ENCODE data around the gene PATE2.

The PATE2 gene

GRCh38 chr11:125772834-125773505 lies 5.7 kb downstream of the PATE2 start:
- Histone ChIP-seq H4K20me1 (no peaks in the 10 kb centered on the region), H3K27me3 (no peaks in the 10 kb centered on the region), H3K9me3 (replicated peaks in 1 of 11) (no peaks in the 10 kb centered on the region), H3K4me3 (no peak overlapping the region), H3K27ac (no peak overlapping the region), H3K4me2 (no peak overlapping the region), H3K9ac (no peak overlapping the region), H3K4me1 (peaks cover 10 to 20% (median 17%) of the 10 kb centered on the region in 10 experiments; a peak in 19 of 20 replicates), H3K36me3 (no peaks in the 10 kb centered on the region)
- no peak for TF ChIP-seq Cebpa-rat (IDR thresholded peaks at IDR 0.05)

- TF ChIP-seq Cebpa-rat (IDR thresholded peaks at IDR 0.05) = no peak
- Histone ChIP-seq H3K4me1 (peaks cover 20 to 43% (median 39%) of the 10 kb centered on the region in 10 experiments), H3K9ac (no peak overlapping the region), H3K4me2 (no peak overlapping the region), H3K4me3 (no peak overlapping the region), H3K9me3 (replicated peaks in 1 of 11) (no peaks in the 10 kb centered on the region), H3K36me3 (no peaks in the 10 kb centered on the region), H3K27me3 (no peaks in the 10 kb centered on the region), H4K20me1 (no peaks in the 10 kb centered on the region), H3K27ac (no peak overlapping the region)
Observed at GRCh38 chr11:125770583-125770982, 8.0 kb downstream of the PATE2 start.

DNA sequence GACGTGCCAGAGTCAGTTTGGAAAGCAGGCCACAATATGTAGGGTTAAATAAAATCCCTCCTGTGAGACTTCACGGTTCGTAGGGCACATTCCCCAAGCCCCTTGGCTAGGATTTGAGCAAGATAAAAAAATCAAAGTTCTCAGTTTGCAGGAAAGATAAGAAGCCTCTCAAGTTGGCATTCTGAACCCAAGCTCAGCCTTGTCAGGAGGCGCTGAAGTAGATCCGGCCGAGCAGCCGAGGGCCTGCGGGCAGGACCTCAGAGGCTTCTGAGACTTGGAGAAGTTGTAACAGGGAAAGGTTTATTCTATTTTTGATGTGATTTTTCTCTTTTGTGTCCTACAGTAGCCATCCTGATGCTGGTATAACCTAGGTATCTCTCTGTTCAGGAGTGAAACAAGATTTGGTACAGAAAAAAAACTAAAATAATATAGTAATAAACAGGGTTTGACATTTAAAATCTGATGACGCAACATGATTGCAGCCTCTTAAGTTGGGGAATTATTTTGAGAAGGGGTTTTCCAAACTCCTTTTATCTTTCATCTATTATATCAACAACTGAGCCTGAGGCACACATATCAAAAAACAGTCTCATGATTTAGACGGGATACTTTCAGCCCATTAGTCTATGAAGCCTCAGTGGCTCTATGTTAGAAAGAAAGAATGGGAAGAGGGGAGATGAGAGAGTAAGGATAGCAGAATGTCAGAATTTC lies 10.1 kb downstream of the PATE2 start:
- Histone ChIP-seq H3K27ac (peak overlapping the region in 1 of 11 experiments; percentile 7; a peak in 2 of 22 replicates), H3K4me2 (peak overlapping the region; percentile 46 to 78 (median 67); a peak in 21 of 22 replicates), H3K4me1 (peaks cover 20 to 53% (median 46%) of the 10 kb centered on the region in 10 experiments), H3K36me3 (no peaks in the 10 kb centered on the region), H3K9ac (peak overlapping the region in 1 of 11 experiments; percentile 18; a peak in 3 of 22 replicates), H3K27me3 (no peaks in the 10 kb centered on the region), H3K9me3 (replicated peaks in 1 of 11) (no peaks in the 10 kb centered on the region), H3K4me3 (no peak overlapping the region), H4K20me1 (no peaks in the 10 kb centered on the region)
- peak in 2 of 11 experiments; percentile 38 to 63; a peak in 2 of 22 replicates for TF ChIP-seq Cebpa-rat (IDR thresholded peaks at IDR 0.05)

DNA sequence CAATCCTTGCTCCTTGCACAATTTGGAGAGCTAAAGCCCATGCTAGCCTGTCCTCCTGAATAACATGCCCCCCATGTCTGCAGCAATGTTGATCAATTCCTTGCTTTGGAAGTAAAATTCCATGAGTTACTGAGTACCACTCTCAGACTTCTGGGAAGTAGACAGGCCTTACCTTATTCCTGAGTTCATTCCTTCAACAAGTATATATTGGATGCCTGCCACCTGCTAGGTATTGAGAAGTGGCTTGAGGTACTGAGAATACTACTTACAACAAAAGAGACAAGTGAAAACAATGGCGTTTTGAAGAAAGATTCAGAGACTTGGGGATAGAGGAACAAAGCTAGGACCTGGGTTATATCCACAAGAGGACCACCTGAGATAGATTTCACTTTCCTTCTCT lies 12.4 kb downstream of the PATE2 start:
- H3K27ac ChIP-seq = no peak overlapping the region

DNA sequence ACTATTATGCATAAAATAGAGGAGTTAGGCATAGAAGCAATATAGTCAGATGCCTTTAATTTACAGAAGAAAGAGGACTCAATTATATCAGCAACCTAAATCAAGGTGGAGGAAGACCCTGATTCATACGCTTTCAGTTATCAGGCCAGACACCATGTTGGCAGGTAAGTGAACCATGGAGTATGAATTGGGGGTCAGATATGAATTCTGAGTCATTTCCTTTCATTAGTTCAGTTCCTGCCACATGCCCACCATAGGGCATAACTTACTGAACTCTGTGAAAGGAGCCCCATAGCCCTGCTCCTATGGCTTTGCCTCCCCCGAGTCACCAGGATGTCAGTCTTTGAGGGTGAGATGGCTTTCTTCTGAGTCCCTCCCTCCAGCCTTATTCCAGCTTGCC lies 15.1 kb downstream of the PATE2 start:
- no peaks in the 10 kb centered on the region for H4K20me1 ChIP-seq
- no peak overlapping the region for H3K27ac ChIP-seq
- no peak overlapping the region for H3K4me2 ChIP-seq
- H3K36me3 ChIP-seq = no peaks in the 10 kb centered on the region
- H3K27me3 ChIP-seq = no peaks in the 10 kb centered on the region
- no peak overlapping the region for H3K9ac ChIP-seq
- H3K9me3 ChIP-seq (replicated peaks in 1 of 11) = no peaks in the 10 kb centered on the region; a peak in 1 of 22 replicates
- no peak for TF ChIP-seq Cebpa-rat (IDR thresholded peaks at IDR 0.05)
- no peak overlapping the region for H3K4me3 ChIP-seq
- H3K4me1 ChIP-seq = peaks cover 13 to 39% (median 35%) of the 10 kb centered on the region in 10 experiments

More for the DNA sequence above, 12.4 kb downstream of the PATE2 start:
- TF ChIP-seq Cebpa-rat (IDR thresholded peaks at IDR 0.05) = no peak
- no peak overlapping the region for H3K9ac ChIP-seq
- no peaks in the 10 kb centered on the region for H3K27me3 ChIP-seq
- peak overlapping the region in 7 of 11 experiments; percentile 57 to 78 (median 75); a peak in 13 of 22 replicates for H3K4me2 ChIP-seq
- no peaks in the 10 kb centered on the region for H3K36me3 ChIP-seq
- no peak overlapping the region for H3K4me3 ChIP-seq
- H4K20me1 ChIP-seq = no peaks in the 10 kb centered on the region
- no peaks in the 10 kb centered on the region; a peak in 1 of 22 replicates for H3K9me3 ChIP-seq (replicated peaks in 1 of 11)
- peaks cover 20 to 53% (median 46%) of the 10 kb centered on the region in 10 experiments for H3K4me1 ChIP-seq

GRCh38 chr11:125762445-125762844 lies 16.2 kb downstream of the PATE2 start:
- no peak overlapping the region for H3K9ac ChIP-seq
- H3K4me3 ChIP-seq = no peak overlapping the region
- no peaks in the 10 kb centered on the region for H3K27me3 ChIP-seq
- peaks cover 8 to 28% (median 25%) of the 10 kb centered on the region in 10 experiments for H3K4me1 ChIP-seq
- H3K4me2 ChIP-seq = no peak overlapping the region
- no peaks in the 10 kb centered on the region for H3K36me3 ChIP-seq
- TF ChIP-seq Cebpa-rat (IDR thresholded peaks at IDR 0.05) = no peak
- peaks cover 0 to 9% (median 7%) of the 10 kb centered on the region in 11 experiments; a peak in 11 of 22 replicates for H3K9me3 ChIP-seq (replicated peaks in 1 of 11)
- H4K20me1 ChIP-seq = no peaks in the 10 kb centered on the region
- H3K27ac ChIP-seq = no peak overlapping the region

DNA sequence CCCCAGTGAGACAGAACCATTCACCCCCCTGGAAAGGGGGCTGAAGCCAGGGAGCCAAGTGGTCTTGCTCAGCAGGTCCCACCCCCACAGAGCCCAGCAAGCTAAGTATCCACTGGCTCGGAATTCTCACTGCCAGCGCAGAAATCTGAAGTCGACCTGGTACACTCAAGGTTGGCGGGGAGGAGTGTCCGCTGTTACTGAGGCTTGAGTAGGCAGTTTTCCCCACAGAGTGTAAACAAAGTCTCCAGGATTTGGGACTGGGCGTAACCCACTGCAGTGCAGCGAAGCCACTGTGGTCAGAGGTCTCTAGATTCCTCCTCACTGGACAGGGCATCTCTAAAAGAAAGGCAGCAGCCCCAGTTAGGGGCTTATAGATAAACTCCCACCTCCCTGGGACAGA lies 22.6 kb downstream of the PATE2 start:
- H3K27me3 ChIP-seq = no peaks in the 10 kb centered on the region
- H3K4me2 ChIP-seq = no peak overlapping the region
- no peak overlapping the region for H3K9ac ChIP-seq
- peaks cover 0 to 17% (median 10%) of the 10 kb centered on the region in 11 experiments; a peak in 10 of 22 replicates for H3K9me3 ChIP-seq (replicated peaks in 1 of 11)
- no peaks in the 10 kb centered on the region for H3K36me3 ChIP-seq
- H3K4me1 ChIP-seq = no peaks in the 10 kb centered on the region
- no peaks in the 10 kb centered on the region for H4K20me1 ChIP-seq
- no peak for TF ChIP-seq Cebpa-rat (IDR thresholded peaks at IDR 0.05)
- no peak overlapping the region for H3K4me3 ChIP-seq
- H3K27ac ChIP-seq = no peak overlapping the region

DNA sequence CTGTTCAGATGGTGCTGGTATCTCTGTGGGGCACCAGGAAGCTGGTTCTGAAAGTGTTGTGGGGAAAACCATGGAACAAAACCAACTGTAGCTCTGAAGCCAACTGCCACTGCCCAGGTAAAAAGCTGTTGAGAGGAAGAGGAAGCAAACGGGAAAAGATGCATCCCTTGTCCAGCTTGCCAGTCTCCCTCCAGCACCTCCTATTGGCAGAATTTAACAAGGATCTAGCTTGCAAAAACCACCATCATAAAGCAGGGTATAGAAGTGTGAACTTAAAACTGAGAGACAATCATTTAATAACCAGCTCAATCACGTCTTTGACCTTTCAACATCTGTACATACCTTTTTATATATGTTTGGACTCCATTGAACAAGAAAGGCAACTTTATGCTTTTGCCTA lies 28.0 kb downstream of the PATE2 start:
- no peak overlapping the region for H3K27ac ChIP-seq
- H3K27me3 ChIP-seq = no peaks in the 10 kb centered on the region
- no peaks in the 10 kb centered on the region for H3K36me3 ChIP-seq
- H3K4me2 ChIP-seq = no peak overlapping the region
- no peaks in the 10 kb centered on the region for H4K20me1 ChIP-seq
- H3K9ac ChIP-seq = no peak overlapping the region
- H3K4me3 ChIP-seq = no peak overlapping the region
- no peak for TF ChIP-seq Cebpa-rat (IDR thresholded peaks at IDR 0.05)
- no peaks in the 10 kb centered on the region for H3K4me1 ChIP-seq
- no peaks in the 10 kb centered on the region for H3K9me3 ChIP-seq (replicated peaks in 1 of 11)

- Histone ChIP-seq H3K9me3 (replicated peaks in 1 of 11) (no peaks in the 10 kb centered on the region), H3K4me1 (no peaks in the 10 kb centered on the region), H3K9ac (no peak within 1 kb of the TSS), H3K27ac (no peak within 1 kb of the TSS), H3K27me3 (no peaks in the 10 kb centered on the region), H3K4me3 (no peak within 1 kb of the TSS), H3K36me3 (no peaks in the 10 kb centered on the region), H4K20me1 (no peaks in the 10 kb centered on the region), H3K4me2 (no peak within 1 kb of the TSS)
- no peak for TF ChIP-seq Cebpa-rat (IDR thresholded peaks at IDR 0.05)
Observed at GRCh38 chr11:125745979-125746378, 32.6 kb downstream of the PATE2 start, which contains the start of gene PATE1. Gene PATE1, plus strand, starts transcription at chr11:125746279. Its CDS starts 26 bp downstream, at chr11:125746305.
